ENCODE measurements around the gene STIM1.

STIM1 gene

GRCh38 chr11:4085575-4085974 lies 230.1 kb downstream of the STIM1 start:
- H3K27ac ChIP-seq, result no peak overlapping the region
- DNase-seq (ENCODE audit: low spot score), result no peak
- H3K4me3 ChIP-seq, result no peak overlapping the region
- no peak for TF ChIP-seq CTCF (IDR thresholded peaks at IDR 0.05)

GRCh38 chr11:4086575-4087353 lies 231.3 kb downstream of the STIM1 start:
- DNase-seq (ENCODE audit: low spot score), result no peak
- no peak for TF ChIP-seq CTCF (IDR thresholded peaks at IDR 0.05)
- no peak overlapping the region for H3K4me3 ChIP-seq
- no peak overlapping the region for H3K27ac ChIP-seq

GRCh38 chr11:4087551-4087950 lies 232.1 kb downstream of the STIM1 start:
- no peak overlapping the region for H3K27ac ChIP-seq
- no peak overlapping the region for H3K4me3 ChIP-seq
- DNase-seq (ENCODE audit: low spot score), result no peak
- no peak for TF ChIP-seq CTCF (IDR thresholded peaks at IDR 0.05)

- no peak overlapping the region for H3K4me3 ChIP-seq
- no peak for DNase-seq (ENCODE audit: low spot score)
- TF ChIP-seq CTCF (IDR thresholded peaks at IDR 0.05), result no peak
- no peak overlapping the region for H3K27ac ChIP-seq
Measured at GRCh38 chr11:4090258-4090657, 234.8 kb downstream of the STIM1 start.

- no peak overlapping the region for H3K27ac ChIP-seq
- H3K4me3 ChIP-seq, result no peak overlapping the region
- TF ChIP-seq CTCF (IDR thresholded peaks at IDR 0.05), result no peak
- no peak for DNase-seq (ENCODE audit: low spot score)
Measured at GRCh38 chr11:4092026-4092425, 236.6 kb downstream of the STIM1 start.

GRCh38 chr11:4093519-4094347 lies 238.3 kb downstream of the STIM1 start:
- no peak for TF ChIP-seq CTCF (IDR thresholded peaks at IDR 0.05)
- DNase-seq (ENCODE audit: low spot score), result no peak
- Histone ChIP-seq H3K4me3 (peak overlapping the region; percentile 85), H3K27ac (peak overlapping the region; percentile 84 to 91)

Data from coronary artery (tissue), 2 donors.